Activated T-helper 9 cell treated with anti-CD3 and anti-CD28 coated beads, Interleukin-2, amount 50 U/mL, for 16 hours (primary cell): ENCODE data around the gene ARID1B.

Experiments used
- DNase-seq: peaks from one replicate; pipeline ENCODE4 v3.0.0-alpha.2; 2020; ENCODE audit warnings: low read depth

Gene ARID1B

DNA sequence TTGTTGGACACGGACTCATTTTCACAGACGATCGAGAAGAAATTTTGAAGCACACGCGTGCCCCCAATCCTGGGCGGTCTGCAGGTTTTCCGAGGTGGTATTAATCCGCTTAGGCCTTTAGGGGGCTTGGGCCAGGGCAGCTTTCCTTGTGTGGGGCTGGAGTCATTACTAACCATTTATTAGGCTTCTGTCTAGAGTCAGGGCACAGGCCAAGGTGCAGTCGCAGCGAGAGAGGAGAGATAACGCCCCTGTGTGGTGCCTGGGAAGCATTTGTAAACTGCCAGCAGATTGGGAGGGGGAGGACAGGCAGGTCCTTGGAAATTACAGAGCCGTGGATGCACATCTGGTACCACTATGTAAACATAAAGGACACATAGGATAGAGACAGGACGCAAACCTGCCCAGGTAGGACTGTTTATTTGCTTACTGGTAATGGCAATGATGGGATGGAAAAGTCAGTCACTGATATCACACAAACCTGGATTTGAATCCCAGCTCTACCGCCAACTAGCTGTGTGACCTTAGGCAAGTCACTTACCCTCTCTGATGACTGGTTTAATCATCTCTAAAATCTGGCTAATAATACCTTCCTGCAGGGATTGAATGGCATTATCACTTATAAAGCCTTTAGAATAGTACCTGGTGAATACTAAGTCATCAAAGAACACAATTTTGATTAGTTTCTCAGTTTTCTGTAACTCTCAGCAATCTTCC is 469.8 kb downstream of the ARID1B start:
- no peak for DNase-seq

GRCh38 chr6:157248264-157248663 is 471.1 kb downstream of the ARID1B start:
- no peak for DNase-seq

DNA sequence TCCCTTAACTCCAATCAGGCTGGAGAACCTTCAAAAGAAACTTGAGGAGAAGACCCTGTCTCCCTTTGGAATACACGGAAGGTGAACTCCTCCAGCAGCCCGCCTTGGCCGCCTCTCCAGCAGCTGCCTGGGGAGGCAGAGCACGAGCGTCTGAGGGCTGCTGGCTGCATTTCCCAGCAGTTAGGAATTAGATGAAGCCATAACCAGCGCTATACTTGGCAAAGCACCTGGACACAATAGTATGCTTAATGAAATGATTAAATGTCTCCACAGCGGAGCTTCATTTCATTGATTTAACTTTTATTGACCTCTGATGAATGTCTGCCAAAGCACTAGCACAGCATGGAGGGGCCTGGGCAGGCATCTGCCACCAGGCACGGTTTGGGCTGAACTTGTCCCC is 472.6 kb downstream of the ARID1B start:
- no peak for DNase-seq

DNA sequence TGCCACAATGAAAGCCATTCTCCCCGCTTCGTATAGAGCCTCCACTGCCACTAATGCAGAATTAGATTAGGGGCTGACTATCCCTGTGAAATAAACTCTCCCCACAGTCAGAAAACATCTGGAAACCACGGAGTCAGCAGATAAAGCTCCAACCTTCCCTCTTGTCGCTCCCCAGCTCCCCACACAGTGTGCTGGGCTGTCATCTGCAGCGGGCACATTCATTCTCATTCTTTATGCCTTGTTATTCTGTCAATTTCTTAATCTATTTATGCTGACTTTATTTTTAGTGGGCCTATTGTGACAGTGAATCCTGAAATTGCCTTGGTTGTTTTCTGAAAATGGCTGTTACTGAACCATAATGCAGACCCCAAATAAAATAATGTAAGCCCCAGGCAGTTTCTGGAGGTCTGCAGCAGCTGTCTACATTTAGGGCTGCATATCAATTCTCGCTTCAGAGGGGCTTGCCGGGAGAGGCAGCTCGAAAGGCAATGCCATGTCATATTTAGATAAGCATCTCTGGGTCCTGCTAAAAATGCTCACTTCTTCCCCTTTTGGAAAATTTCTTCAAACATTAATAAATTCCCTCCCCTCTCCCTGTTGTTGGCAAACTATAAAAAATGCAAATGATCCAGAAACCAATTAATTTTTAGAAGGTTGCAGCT is 474.5 kb downstream of the ARID1B start:
- DNase-seq: no peak

GRCh38 chr6:157253017-157253416 is 475.8 kb downstream of the ARID1B start:
- no peak for DNase-seq

GRCh38 chr6:157253699-157254098 is 476.5 kb downstream of the ARID1B start:
- no peak for DNase-seq

DNA sequence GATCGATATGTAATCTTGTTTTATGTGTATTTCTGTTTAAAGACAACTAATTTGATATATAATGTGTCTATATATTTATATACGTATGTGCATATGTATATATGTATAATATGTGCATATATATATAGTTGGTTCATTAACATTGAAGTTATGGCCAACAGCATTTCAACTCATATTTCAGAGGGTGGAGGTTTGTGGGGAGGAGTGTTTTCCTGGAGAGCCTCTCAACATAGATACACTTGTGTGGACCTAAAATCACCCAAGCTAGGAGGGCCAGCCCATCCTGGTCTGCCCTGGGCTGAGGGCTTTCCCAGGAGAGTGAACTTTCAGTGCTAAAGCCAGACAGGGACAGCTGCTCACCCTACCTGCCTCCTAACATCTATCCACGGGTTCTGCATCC is 477.4 kb downstream of the ARID1B start:
- no peak for DNase-seq

DNA sequence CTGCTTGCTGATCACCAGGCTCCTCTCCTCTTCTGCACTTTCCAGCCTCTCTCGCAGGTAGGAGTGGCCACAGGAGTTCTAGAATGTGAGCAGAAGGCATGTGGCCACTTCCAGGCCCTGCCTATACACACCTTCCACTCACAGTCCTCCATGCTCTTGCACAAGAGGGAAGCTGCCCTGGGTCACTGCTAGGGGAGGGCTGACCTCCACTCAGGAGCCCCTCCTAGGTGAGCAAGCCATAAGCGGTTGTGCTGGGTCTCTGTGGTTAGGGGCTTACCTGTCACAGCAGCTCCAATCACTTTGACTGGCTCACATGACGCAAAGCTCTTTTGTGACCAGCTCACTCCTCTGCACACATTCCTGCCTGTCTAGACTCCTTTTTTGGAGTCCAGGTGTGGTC is 477.9 kb downstream of the ARID1B start:
- DNase-seq: no peak

DNA sequence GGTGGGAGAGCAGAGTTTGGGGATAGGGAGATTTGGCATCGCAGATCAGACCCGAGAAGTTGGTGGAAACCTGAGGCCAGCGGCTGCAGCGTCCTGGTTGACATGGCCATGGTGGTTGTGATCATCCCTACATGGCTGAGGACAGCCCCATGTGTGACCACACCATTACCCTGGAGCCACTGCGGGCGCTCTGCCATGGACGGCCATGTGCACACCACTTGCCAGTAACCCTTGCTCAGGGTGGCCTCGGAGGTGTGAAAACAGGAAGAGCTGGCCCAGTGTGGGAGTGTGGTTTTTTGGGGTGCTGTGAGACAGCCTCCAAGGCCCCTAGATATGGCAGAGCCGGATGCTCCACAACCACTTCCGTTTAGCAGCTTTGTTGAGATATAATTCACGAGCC is 481.7 kb downstream of the ARID1B start:
- DNase-seq: no peak

DNA sequence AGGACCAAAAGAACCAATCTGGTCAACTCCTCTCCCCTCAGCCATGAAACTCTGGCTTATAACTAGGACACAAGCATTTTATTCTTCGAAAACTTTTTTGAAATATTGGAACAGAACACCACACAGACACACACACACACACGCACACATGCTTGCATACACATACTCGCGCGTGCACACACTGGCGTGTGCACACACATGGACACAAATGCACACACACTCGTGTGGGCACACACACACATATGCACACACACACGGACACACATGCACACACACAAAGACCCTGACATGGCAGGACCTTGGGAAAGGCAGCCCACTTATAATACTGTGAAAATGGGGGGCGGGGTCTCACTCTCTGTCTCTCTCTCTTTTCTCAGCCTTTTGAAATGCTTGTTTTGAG is 482.3 kb downstream of the ARID1B start:
- no peak for DNase-seq
